HG03439 (cell line): Measurements from ENCODE around the gene RIPOR3.

Experiments
- ATAC-seq: cut with Tn5 transposase; IDR thresholded peaks from one replicate; pipeline ENCODE4 v1.9.1; 2021; ENCODE audit warnings: mild to moderate bottlenecking, moderate library complexity; ENCODE audit not compliant: unreplicated experiment

RIPOR3 gene

GRCh38 chr20:50594231-50594590, 97.1 kb downstream of the RIPOR3 start:
- no peak for ATAC-seq

- ATAC-seq = no peak
Measured at GRCh38 chr20:50593005-50593335, 98.4 kb downstream of the RIPOR3 start.

- ATAC-seq = no peak
Measured at GRCh38 chr20:50592282-50593004, 98.9 kb downstream of the RIPOR3 start.

GRCh38 chr20:50591233-50591852, 100.0 kb downstream of the RIPOR3 start:
- no peak for ATAC-seq

- no peak for ATAC-seq
Measured at GRCh38 chr20:50590348-50590664, 101.0 kb downstream of the RIPOR3 start.

- ATAC-seq = no peak
Measured at GRCh38 chr20:50589548-50590347, 101.6 kb downstream of the RIPOR3 start.

GRCh38 chr20:50588034-50588736, 103.2 kb downstream of the RIPOR3 start:
- ATAC-seq = no peak

- ATAC-seq = no peak
Measured at GRCh38 chr20:50587291-50587961, 103.9 kb downstream of the RIPOR3 start.

GRCh38 chr20:50586531-50587232, 104.7 kb downstream of the RIPOR3 start:
- no peak for ATAC-seq

GRCh38 chr20:50585678-50586077, 105.7 kb downstream of the RIPOR3 start:
- ATAC-seq = no peak

GRCh38 chr20:50585214-50585613, 106.1 kb downstream of the RIPOR3 start:
- ATAC-seq = no peak

GRCh38 chr20:50584687-50585086, 106.7 kb downstream of the RIPOR3 start:
- no peak for ATAC-seq

GRCh38 chr20:50583442-50584150, 107.7 kb downstream of the RIPOR3 start:
- no peak for ATAC-seq

- ATAC-seq = no peak
Measured at GRCh38 chr20:50582591-50583234, 108.6 kb downstream of the RIPOR3 start.

- ATAC-seq = no peak
Measured at GRCh38 chr20:50582092-50582491, 109.2 kb downstream of the RIPOR3 start.

- ATAC-seq = no peak
Measured at GRCh38 chr20:50580842-50581544, 110.3 kb downstream of the RIPOR3 start.

GRCh38 chr20:50580016-50580747, 111.2 kb downstream of the RIPOR3 start:
- ATAC-seq = no peak

GRCh38 chr20:50579511-50579910, 111.8 kb downstream of the RIPOR3 start:
- ATAC-seq = no peak
